Measurements from ENCODE around the gene ISOC2.
"Not testable (repeated sequence)": the region's sequence is repeated elsewhere in the genome, so short reads cannot be mapped to it uniquely, and the experiment has no call there.

ISOC2 gene

DNA sequence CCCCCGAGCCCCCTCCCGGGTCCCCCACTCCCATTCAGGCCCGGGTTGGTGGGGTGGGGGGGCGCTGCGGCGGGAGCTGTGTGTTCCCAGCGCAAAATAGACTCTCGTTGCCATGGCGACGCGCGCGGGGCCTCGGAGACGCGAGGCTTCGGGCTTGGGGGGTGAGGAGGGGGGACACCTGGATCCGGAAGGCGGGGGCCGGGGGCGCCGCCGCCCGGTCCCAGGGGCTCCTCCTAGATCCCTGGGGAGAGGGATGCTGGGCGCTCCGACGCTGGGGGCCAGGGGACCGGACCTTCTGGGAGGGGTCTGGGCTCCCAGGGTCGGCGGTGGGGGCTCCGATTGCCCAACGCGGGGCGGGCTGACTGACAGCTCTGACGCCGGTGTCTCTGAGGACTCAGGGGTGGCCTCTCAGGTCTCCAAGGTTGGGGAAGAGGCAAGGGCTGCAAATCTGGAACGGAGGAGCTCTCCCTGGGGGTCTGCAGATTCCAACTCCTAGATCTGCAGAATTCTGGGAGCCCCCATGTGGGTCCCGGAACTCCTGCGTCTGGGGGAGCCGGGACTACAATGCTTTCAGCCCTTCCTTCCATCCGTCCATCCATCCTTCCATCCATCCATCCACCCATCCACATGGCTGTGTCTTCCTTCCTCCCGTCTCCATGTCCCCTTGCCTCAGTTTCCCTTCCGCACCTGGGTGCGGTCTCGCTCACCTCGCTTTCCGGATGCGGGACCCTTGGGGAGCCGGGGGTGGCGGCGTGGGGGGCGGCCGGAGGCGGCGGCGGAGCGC, 9.3 kb downstream of the ISOC2 start:
- TF ChIP-seq CTCF (IDR thresholded peaks at IDR 0.05; ENCODE audit: control insufficient read depth, insufficient read depth, low read depth, low read length, missing control alignments) = no peak
- no peak overlapping the region for H3K4me3 ChIP-seq (ENCODE audit: control insufficient read depth, low read depth, low read length)
- DNase-seq (ENCODE audit: low read depth) = no peak

- no peak overlapping the region; the same call in none of the 2 replicates for H3K4me3 ChIP-seq (ENCODE audit: control insufficient read depth, low read depth, low read length)
- TF ChIP-seq CTCF (IDR thresholded peaks at IDR 0.05; ENCODE audit: control insufficient read depth, insufficient read depth, low read depth, low read length, missing control alignments) = no peak
- DNase-seq (ENCODE audit: low read depth) = no peak
These were observed 10.1 kb downstream of the ISOC2 start for GRCh38 chr19:55451163-55451964.

DNA sequence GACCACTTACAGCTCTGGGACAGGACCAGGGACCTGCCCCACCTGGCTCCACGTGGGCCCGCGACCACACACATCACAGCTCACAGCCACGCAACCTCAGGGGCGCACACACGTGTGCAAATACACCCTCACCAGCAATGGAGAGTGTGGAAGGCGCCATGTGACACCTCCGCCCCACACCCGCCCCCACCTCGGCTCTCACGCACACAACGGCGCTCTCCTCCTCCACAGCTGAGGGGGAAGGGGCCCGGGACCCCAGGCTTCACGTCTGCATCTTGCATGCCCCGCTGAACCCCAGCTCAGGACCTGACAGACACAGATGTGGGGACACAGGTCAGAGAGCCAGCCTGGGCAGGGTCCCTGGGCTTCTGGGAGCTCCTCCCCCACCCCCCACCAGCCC, 12.0 kb downstream of the ISOC2 start:
- DNase-seq (ENCODE audit: low read depth) = no peak
- H3K4me3 ChIP-seq (ENCODE audit: control insufficient read depth, low read depth, low read length) = no peak overlapping the region
- no peak for TF ChIP-seq CTCF (IDR thresholded peaks at IDR 0.05; ENCODE audit: control insufficient read depth, insufficient read depth, low read depth, low read length, missing control alignments)

DNA sequence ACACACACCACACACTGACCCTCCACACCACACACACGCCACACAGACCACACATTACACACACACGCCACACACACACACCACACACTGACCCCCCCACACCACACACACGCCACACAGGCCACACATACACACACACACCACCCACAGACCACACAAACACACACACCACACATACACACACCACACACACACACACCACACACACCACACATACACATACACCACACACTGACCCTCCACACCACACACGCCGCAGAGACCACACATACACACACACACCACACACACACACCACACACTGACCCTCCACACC, 13.3 kb downstream of the ISOC2 start:
- not testable (repeated sequence) for H3K4me3 ChIP-seq (ENCODE audit: control insufficient read depth, low read depth, low read length); DNase-seq (ENCODE audit: low read depth)

- H3K4me3 ChIP-seq (ENCODE audit: control insufficient read depth, low read depth, low read length) = no peak overlapping the region
- DNase-seq (ENCODE audit: low read depth) = no peak
- TF ChIP-seq CTCF (IDR thresholded peaks at IDR 0.05; ENCODE audit: control insufficient read depth, insufficient read depth, low read depth, low read length, missing control alignments) = no peak
These were observed 13.8 kb downstream of the ISOC2 start for GRCh38 chr19:55447421-55448174.

DNA sequence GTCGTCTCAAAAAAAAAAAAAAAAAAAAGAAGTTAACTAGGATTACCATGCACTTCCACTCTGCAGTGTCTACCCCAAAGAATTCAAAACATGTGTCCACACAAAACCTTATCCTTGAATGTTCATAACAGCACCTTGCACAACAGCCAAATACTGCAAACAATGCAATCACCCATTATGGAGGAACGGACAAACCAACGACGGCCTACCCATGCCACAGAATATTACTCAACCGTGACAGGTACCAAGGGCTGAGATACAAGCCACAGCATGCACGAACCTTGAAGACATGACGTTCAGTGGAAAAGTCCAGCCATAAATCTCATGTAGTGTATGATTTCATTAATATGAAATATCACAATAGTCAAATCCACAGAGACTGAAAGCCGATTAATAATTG, 15.4 kb downstream of the ISOC2 start:
- no peak for TF ChIP-seq CTCF (IDR thresholded peaks at IDR 0.05; ENCODE audit: control insufficient read depth, insufficient read depth, low read depth, low read length, missing control alignments)
- no peak for DNase-seq (ENCODE audit: low read depth)
- H3K4me3 ChIP-seq (ENCODE audit: control insufficient read depth, low read depth, low read length) = no peak overlapping the region

- TF ChIP-seq CTCF (IDR thresholded peaks at IDR 0.05; ENCODE audit: control insufficient read depth, insufficient read depth, low read depth, low read length, missing control alignments) = no peak
- no peak for DNase-seq (ENCODE audit: low read depth)
These were observed 16.8 kb downstream of the ISOC2 start for GRCh38 chr19:55444646-55445045.

More at GRCh38 chr19:55444646-55445045, 16.8 kb downstream of the ISOC2 start:
- no peak overlapping the region for H3K4me3 ChIP-seq (ENCODE audit: control insufficient read depth, low read depth, low read length)
